Measurements from ENCODE around the gene MIDN. TPM values are rescaled to one million over a fixed set of nuclear protein-coding genes. Genes with fewer than 3 reads are reported as not detected.
"Not testable (repeated sequence)": the region's sequence is repeated elsewhere in the genome, so short reads cannot be mapped to it uniquely, and the experiment has no call there.

MIDN gene
- total RNA-seq, 6 donors from 2014 or later = 33.5 to 176 (median 75.9) TPM

DNA sequence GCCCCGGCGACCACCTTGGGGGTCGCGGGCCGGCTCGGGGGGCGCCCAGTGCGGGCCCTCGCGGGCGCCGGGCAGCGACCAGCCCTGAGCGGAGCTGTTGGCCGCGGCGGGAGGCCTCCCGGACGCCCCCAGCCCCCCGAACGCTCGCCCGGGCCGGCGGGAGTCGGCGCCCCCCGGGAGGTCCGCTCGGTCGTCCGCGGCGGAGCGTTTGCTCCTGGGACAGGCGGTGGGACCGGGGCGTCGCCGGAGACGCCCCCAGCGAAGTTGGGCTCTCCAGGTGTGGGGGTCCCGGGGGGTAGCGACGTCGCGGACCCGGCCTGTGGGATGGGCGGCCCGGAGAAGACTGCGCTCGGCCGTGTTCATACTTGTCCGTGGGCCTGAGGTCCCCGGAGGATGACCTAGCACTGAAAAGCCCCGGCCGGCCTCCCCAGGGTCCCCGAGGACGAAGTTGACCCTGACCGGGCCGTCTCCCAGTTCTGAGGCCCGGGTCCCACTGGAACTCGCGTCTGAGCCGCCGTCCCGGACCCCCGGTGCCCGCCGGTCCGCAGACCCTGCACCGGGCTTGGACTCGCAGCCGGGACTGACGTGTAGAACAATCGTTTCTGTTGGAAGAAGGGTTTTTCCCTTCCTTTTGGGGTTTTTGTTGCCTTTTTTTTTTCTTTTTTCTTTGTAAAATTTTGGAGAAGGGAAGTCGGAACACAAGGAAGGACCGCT is 42.1 kb upstream of the MIDN start:
- H3K9me3 ChIP-seq = no peaks in the 10 kb centered on the region
- TF ChIP-seq POLR2A (IDR thresholded peaks at IDR 0.05) (no peak), POLR2AphosphoS5 (IDR thresholded peaks at IDR 0.05) (no peak), EP300 (IDR thresholded peaks at IDR 0.05) (no peak)
- TF ChIP-seq, protein P1, sequence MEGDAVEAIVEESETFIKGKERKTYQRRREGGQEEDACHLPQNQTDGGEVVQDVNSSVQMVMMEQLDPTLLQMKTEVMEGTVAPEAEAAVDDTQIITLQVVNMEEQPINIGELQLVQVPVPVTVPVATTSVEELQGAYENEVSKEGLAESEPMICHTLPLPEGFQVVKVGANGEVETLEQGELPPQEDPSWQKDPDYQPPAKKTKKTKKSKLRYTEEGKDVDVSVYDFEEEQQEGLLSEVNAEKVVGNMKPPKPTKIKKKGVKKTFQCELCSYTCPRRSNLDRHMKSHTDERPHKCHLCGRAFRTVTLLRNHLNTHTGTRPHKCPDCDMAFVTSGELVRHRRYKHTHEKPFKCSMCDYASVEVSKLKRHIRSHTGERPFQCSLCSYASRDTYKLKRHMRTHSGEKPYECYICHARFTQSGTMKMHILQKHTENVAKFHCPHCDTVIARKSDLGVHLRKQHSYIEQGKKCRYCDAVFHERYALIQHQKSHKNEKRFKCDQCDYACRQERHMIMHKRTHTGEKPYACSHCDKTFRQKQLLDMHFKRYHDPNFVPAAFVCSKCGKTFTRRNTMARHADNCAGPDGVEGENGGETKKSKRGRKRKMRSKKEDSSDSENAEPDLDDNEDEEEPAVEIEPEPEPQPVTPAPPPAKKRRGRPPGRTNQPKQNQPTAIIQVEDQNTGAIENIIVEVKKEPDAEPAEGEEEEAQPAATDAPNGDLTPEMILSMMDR (IDR thresholded peaks at IDR 0.05) = no peak
- H3K27ac ChIP-seq = peak overlapping the region; percentile 64 to 91 (median 86)
- 2% methylated on average over 20 to 28 of the region's 78 CpGs for WGBS, 2 donors
- peaks cover 35 to 54% (median 43%) of the 10 kb centered on the region in 4 donors for H3K4me1 ChIP-seq
- peak overlapping the region; percentile 5 to 77 (median 62) for H3K4me3 ChIP-seq
- H3K27me3 ChIP-seq = no peaks in the 10 kb centered on the region
- DNase-seq (peak in 1 of 2 donors; percentile 85), ATAC-seq (ENCODE audit: low FRiP score in 2 of 2) (no peak)
- H3K36me3 ChIP-seq = peaks cover 0 to 3% (median 0%) of the 10 kb centered on the region in 4 donors

DNA sequence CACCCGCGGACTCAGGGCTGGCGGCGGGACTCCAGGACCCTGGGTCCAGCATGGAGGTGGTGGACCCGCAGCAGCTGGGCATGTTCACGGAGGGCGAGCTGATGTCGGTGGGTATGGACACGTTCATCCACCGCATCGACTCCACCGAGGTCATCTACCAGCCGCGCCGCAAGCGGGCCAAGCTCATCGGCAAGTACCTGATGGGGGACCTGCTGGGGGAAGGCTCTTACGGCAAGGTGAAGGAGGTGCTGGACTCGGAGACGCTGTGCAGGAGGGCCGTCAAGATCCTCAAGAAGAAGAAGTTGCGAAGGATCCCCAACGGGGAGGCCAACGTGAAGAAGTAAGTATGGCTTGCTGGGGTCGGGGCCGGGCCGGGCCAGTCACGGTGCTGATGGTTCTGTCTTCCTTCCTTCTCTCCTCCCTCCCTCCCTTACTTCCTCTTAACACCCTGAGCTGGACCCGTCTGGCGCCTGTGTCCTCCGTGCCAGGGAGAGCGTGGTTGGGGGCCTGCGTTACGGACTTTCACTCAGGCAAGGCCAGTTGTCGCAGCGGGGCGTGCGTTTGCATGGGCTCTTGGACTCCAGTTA is 41.4 kb upstream of the MIDN start:
- Histone ChIP-seq H3K4me1 (peaks cover 35 to 60% (median 48%) of the 10 kb centered on the region in 4 donors), H3K36me3 (peaks cover 0 to 3% (median 0%) of the 10 kb centered on the region in 4 donors), H3K4me3 (peak overlapping the region; percentile 5 to 77 (median 62)), H3K27me3 (no peaks in the 10 kb centered on the region), H3K9me3 (no peaks in the 10 kb centered on the region), H3K27ac (peak overlapping the region; percentile 64 to 91 (median 86))
- ATAC-seq (ENCODE audit: low FRiP score in 2 of 2) (peak; percentile 13 to 34), DNase-seq (peak; percentile 44 to 87)
- WGBS, 2 donors = 2 to 5% methylated on average over 28 to 36 of the region's 38 CpGs
- TF ChIP-seq, protein P1 (IDR thresholded peaks at IDR 0.05) = peak in 1 of 6 experiments; percentile 3
- TF ChIP-seq POLR2A (IDR thresholded peaks at IDR 0.05) (no peak), POLR2AphosphoS5 (IDR thresholded peaks at IDR 0.05) (peak in 1 of 2 donors; percentile 1)

DNA sequence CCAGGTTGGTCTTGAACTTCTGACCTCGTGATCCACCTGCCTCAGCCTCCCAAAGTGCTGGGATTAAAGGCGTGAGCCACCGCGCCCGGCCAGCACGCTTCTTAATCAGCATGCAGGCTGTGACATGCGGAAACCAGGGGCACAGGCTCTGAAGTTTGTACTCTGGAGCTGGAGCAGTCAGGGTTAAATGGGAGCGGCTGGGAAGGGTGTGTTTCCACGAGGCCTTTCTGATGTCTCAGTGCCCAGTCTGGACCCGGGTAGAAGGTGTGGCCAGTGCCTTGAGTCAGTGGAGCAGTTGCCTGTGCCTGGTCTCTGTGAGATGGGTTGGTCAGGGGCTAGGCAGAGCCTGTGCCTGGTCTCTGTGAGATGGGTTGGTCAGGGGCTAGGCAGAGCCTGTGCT is 39.6 kb upstream of the MIDN start:
- H3K36me3 ChIP-seq; H3K9me3 ChIP-seq; H3K27me3 ChIP-seq; DNase-seq; ATAC-seq (ENCODE audit: low FRiP score in 2 of 2): not testable (repeated sequence)
- 56 to 67% methylated on average over 9 to 10 of the region's 10 CpGs for WGBS, 2 donors
- H3K4me1 ChIP-seq = peaks cover 46 to 76% (median 52%) of the 10 kb centered on the region in 4 donors
- peak overlapping the region in 1 of 4 donors; percentile 8 for H3K4me3 ChIP-seq
- peak overlapping the region in 1 of 4 donors; percentile 34 for H3K27ac ChIP-seq

DNA sequence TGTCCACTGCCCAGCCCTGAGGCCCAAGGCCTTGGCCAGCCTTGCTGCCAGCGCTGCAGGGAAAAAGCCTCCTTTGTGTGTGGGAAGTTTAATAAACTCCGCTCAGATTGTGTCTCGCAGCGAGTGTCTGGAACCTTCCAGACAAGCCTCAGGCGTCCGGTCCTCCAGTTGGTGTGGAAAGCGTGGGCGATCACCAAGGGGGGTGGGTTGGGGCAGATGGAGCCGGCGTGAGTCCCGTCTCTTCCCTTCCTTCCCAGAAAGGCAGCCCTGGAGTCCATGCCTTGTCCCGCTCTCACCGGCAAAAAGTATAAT is 38.2 kb upstream of the MIDN start:
- H3K27ac ChIP-seq = peak overlapping the region in 1 of 4 donors; percentile 9
- H3K4me3 ChIP-seq = no peak overlapping the region
- DNase-seq (no peak), ATAC-seq (ENCODE audit: low FRiP score in 2 of 2) (no peak)
- 95 to 96% methylated on average over 13 of the region's 13 CpGs for WGBS, 2 donors
- TF ChIP-seq POLR2A (IDR thresholded peaks at IDR 0.05) (no peak), EP300 (IDR thresholded peaks at IDR 0.05) (no peak), POLR2AphosphoS5 (IDR thresholded peaks at IDR 0.05) (no peak)
- TF ChIP-seq, protein P1 (IDR thresholded peaks at IDR 0.05) = no peak
- H3K36me3 ChIP-seq = peaks cover 0 to 7% (median 0%) of the 10 kb centered on the region in 4 donors
- H3K27me3 ChIP-seq = no peaks in the 10 kb centered on the region
- peaks cover 56 to 84% (median 61%) of the 10 kb centered on the region in 4 donors for H3K4me1 ChIP-seq
- no peaks in the 10 kb centered on the region for H3K9me3 ChIP-seq

DNA sequence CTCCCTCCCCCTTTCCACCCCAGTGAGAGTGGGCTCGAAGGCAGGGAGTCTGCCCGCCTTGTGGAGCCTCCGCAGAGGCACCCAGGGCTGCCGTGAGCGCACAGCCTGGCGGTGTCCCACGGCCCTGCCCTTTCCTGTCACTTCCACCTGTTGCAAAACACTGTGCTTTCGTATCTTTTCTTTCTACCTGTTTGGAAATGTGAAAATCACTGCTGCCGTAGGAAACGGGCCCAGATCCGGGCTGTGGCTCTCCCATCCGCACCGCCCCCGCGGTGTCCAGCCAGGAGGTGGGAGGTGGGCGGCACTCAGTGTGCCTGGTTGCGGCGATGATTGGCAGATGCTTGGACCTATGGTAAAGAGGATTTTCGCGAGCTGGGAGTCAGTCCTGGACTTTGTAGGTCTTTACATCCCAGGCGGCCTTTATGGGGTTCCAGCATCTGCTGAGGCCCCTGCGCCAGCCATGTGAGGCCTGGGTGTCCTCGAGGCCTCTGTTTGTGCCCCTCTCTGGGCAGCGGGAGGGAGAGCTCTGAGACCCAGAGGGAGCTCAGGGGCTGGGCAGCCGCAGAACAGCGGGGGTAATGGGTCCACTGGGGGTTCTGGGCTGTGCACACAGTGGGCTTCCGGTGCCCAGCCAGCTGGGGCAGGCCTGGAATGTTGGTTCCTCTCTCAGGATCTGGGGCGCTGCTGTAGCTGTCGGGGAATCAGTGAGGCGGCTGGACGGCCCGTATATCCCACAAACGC is 36.7 kb upstream of the MIDN start:
- ATAC-seq (ENCODE audit: low FRiP score in 2 of 2) (no peak), DNase-seq (peak in 1 of 2 donors; percentile 74)
- no peaks in the 10 kb centered on the region for H3K27me3 ChIP-seq
- H3K36me3 ChIP-seq = peaks cover 0 to 7% (median 0%) of the 10 kb centered on the region in 4 donors
- 75 to 88% methylated on average over 22 to 29 of the region's 33 CpGs for WGBS, 2 donors
- no peak overlapping the region for H3K4me3 ChIP-seq
- TF ChIP-seq POLR2AphosphoS5 (IDR thresholded peaks at IDR 0.05) = no peak
- no peak for TF ChIP-seq POLR2A (IDR thresholded peaks at IDR 0.05)
- TF ChIP-seq EP300 (IDR thresholded peaks at IDR 0.05) = no peak
- TF ChIP-seq, protein P1 (IDR thresholded peaks at IDR 0.05) = no peak
- H3K9me3 ChIP-seq = no peaks in the 10 kb centered on the region
- peak overlapping the region in 2 of 4 donors; percentile 1 to 30 for H3K27ac ChIP-seq
- peaks cover 65 to 93% (median 72%) of the 10 kb centered on the region in 4 donors for H3K4me1 ChIP-seq

Measured in upper lobe of left lung (tissue), 6 donors.